Upper lobe of left lung (tissue), 6 donors: Measurements from ENCODE around the gene TIAL1. TPM values are rescaled to one million over a fixed set of nuclear protein-coding genes. Genes with fewer than 3 reads are reported as not detected.

Experiments
- ATAC-seq, 2 donors: fragments of 200-7000 bp; cut with Tn5 transposase; one replicate each; pipeline ENCODE4 v1.9.1; 2022; ENCODE audit warnings: mild to moderate bottlenecking in 2 of 2, moderate library complexity in 2 of 2; ENCODE audit not compliant: low FRiP score in 2 of 2
- DNase-seq, 2 donors: peaks; one replicate each; pipeline ENCODE4 v3.0.0-alpha.2; 2019 to 2020
- H3K27ac ChIP-seq, 4 donors: fragments of 200-600 bp; sonication (generic); one replicate each; pipeline ENCODE4 v1.5.1; 2016 to 2019
- H3K27me3 ChIP-seq, 4 donors: fragments of 200-600 bp; sonication (generic); one replicate each; pipeline ENCODE4 v1.5.1; 2017 to 2019
- H3K36me3 ChIP-seq, 4 donors: fragments of 200-600 bp; sonication (generic); one replicate each; pipeline ENCODE4 v1.5.1; 2016 to 2019
- H3K4me1 ChIP-seq, 4 donors: fragments of 200-600 bp; sonication (generic); one replicate each; pipeline ENCODE4 v1.5.1; 2018 to 2019
- H3K4me3 ChIP-seq, 4 donors: fragments of 200-600 bp; sonication (generic); one replicate each; pipeline ENCODE4 v1.5.1; 2017 to 2019; ENCODE audit warnings: mild to moderate bottlenecking in 2 of 4, moderate library complexity in 1 of 4
- H3K9me3 ChIP-seq, 4 donors: fragments of 200-600 bp; sonication (generic); one replicate each; pipeline ENCODE4 v1.5.1; 2018 to 2019
- EP300 ChIP-seq, 4 donors: sonication (generic); formaldehyde crosslinking; IDR thresholded peaks; one replicate each; pipeline ENCODE4 v1.5.1; 2017; ENCODE audit warnings: antibody characterized with exemption in 4 of 4, control low read depth in 2 of 4
- POLR2A ChIP-seq, 4 donors: fragments of 450-650 bp; IDR thresholded peaks; one replicate each; pipeline ENCODE4 v1.5.1; 2016 to 2017; ENCODE audit warnings: antibody characterized with exemption in 4 of 4, mild to moderate bottlenecking in 2 of 4
- POLR2AphosphoS5 ChIP-seq, 2 donors: sonication (generic); formaldehyde crosslinking; IDR thresholded peaks; one replicate each; pipeline ENCODE4 v1.5.1; 2017; ENCODE audit warnings: antibody characterized with exemption in 2 of 2
- WGBS, 2 donors: methylation state at CpG; one replicate each; pipeline ENCODE4 v1.1.5; 2017 to 2018; 5-methylcytosine and 5-hydroxymethylcytosine counted together
- total RNA-seq, 6 donors: library from RNA; depleted of rRNA in 4 of 6; stranded (reverse); fragments of >200 nt in 4 of 6; gene quantifications; one replicate each; pipeline versions ENCODE4 v1.1.0 to v1.2.1, GENCODE V29; 2016 to 2021
- TF ChIP-seq, protein P1 (sequence below), 6 experiments: fragments of 450-650 bp in 4 of 6; fragments of 200-600 bp in 2 of 6; sonication (generic) in 2 of 6; IDR thresholded peaks; one replicate each; pipeline ENCODE4 v1.5.1; 2016 to 2019; ENCODE audit warnings: antibody characterized with exemption in 6 of 6
- donor health status: DM: no; HTN: no; CAD: no; lungs with moderate emphysema.
- donor health status: DM: no; HTN: yes; CAD: no; lungs with severe emphysema.

Gene TIAL1
- total RNA-seq, 6 donors from 2014 or later, result 53.3 to 112 (median 87.9) TPM

DNA sequence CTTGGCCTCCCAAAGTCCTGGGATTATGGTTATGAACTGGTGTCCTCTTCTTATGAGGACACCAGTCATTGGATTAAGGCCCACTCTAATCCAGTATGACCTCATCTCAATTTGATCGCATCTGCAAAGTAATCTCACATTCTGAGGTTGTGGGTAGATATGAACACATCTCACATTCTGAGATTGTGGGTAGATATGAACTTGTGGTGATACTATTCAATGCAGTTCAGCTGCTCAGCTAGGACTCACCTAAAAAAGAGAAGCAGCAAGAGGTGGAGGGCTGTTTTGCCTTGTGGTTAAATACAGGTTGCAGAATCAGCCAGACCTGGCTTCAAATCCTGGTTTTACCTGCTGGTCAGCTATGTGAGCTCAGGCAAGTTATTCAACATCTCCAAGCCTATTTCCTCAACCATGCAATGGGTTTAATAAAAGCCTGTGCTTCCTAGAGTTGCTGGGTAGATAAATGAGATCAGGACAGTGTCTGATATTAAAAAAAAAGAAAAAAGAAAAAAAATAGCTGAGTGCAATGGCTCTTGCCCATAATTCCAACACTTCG lies 45.9 kb upstream of the TIAL1 start:
- Histone ChIP-seq H3K27ac (no peak overlapping the region), H3K9me3 (peaks cover 0 to 7% (median 0%) of the 10 kb centered on the region in 4 donors), H3K36me3 (no peaks in the 10 kb centered on the region), H3K4me3 (no peak overlapping the region), H3K4me1 (no peaks in the 10 kb centered on the region), H3K27me3 (no peaks in the 10 kb centered on the region)
- ATAC-seq, result no peak
- 90 to 91% methylated on average over 2 of the region's 2 CpGs for WGBS, 2 donors
- no peak for DNase-seq
- TF ChIP-seq POLR2AphosphoS5 (IDR thresholded peaks at IDR 0.05), result no peak
- TF ChIP-seq, protein P1, sequence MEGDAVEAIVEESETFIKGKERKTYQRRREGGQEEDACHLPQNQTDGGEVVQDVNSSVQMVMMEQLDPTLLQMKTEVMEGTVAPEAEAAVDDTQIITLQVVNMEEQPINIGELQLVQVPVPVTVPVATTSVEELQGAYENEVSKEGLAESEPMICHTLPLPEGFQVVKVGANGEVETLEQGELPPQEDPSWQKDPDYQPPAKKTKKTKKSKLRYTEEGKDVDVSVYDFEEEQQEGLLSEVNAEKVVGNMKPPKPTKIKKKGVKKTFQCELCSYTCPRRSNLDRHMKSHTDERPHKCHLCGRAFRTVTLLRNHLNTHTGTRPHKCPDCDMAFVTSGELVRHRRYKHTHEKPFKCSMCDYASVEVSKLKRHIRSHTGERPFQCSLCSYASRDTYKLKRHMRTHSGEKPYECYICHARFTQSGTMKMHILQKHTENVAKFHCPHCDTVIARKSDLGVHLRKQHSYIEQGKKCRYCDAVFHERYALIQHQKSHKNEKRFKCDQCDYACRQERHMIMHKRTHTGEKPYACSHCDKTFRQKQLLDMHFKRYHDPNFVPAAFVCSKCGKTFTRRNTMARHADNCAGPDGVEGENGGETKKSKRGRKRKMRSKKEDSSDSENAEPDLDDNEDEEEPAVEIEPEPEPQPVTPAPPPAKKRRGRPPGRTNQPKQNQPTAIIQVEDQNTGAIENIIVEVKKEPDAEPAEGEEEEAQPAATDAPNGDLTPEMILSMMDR (IDR thresholded peaks at IDR 0.05), result no peak
- no peak for TF ChIP-seq POLR2A (IDR thresholded peaks at IDR 0.05)
- TF ChIP-seq EP300 (IDR thresholded peaks at IDR 0.05), result no peak

DNA sequence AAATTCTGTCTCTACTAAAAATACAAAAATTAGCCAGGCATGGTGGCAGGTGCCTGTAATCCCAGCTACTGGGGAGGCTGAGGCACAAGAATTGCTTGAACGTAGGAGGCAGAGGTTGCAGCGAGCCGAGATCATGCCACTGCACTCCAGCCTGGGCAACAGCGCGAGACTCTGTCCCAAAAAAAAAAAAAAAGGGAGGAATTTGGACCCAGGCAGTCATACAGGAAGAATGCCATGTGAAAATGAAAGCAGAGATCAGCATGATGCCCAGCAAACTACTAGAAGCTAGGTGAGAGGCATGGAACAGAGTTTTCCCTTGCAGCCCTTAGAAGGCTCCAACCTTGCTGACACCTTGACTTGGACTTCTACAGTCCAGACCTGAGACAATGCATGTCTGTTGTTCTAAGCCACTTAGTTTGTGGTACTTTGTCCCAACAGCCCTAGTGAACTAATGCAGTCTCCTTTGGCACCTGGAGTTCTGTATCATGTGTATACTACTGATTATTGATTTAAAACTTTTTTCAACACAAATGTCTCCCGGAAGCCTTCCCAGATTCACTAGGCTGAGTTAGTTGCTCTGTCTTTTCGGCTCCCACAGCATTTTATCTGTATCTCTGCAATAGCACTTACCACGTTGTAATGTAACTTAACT lies 44.2 kb upstream of the TIAL1 start:
- H3K27me3 ChIP-seq, result no peaks in the 10 kb centered on the region
- WGBS, 2 donors, result 75 to 93% methylated on average over 8 of the region's 8 CpGs
- H3K4me3 ChIP-seq, result no peak overlapping the region
- no peak for TF ChIP-seq POLR2AphosphoS5 (IDR thresholded peaks at IDR 0.05)
- TF ChIP-seq, protein P1 (IDR thresholded peaks at IDR 0.05), result no peak
- no peak for TF ChIP-seq POLR2A (IDR thresholded peaks at IDR 0.05)
- no peak for TF ChIP-seq EP300 (IDR thresholded peaks at IDR 0.05)
- no peaks in the 10 kb centered on the region for H3K4me1 ChIP-seq
- H3K36me3 ChIP-seq, result no peaks in the 10 kb centered on the region
- H3K9me3 ChIP-seq, result peaks cover 0 to 7% (median 0%) of the 10 kb centered on the region in 4 donors
- ATAC-seq (no peak), DNase-seq (no peak)
- no peak overlapping the region for H3K27ac ChIP-seq

DNA sequence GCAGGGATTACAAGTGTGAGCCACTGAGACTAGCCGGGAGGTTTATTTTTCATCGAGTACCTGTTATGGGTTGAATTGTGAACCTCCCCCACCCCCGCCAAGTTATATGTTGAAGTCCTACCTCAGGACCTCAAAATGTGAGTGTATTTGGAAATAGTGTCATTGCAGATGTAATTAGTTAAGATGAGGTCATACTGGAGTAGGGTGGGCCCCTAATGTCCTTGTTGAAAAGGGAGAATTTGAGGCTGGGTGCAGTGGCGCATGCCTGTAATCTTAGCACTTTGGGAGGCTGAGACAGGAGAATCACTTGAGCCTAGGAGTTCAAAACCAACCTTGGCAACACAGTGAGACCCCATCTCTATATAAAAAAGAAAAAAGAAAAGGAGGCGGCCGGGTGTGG lies 43.6 kb upstream of the TIAL1 start:
- Histone ChIP-seq H3K4me1 (no peaks in the 10 kb centered on the region), H3K27ac (no peak overlapping the region), H3K36me3 (no peaks in the 10 kb centered on the region), H3K4me3 (no peak overlapping the region), H3K9me3 (peaks cover 0 to 7% (median 0%) of the 10 kb centered on the region in 4 donors), H3K27me3 (no peaks in the 10 kb centered on the region)
- no peak for DNase-seq
- no peak for TF ChIP-seq EP300 (IDR thresholded peaks at IDR 0.05)
- no peak for TF ChIP-seq POLR2AphosphoS5 (IDR thresholded peaks at IDR 0.05)
- no peak for TF ChIP-seq POLR2A (IDR thresholded peaks at IDR 0.05)
- TF ChIP-seq, protein P1 (IDR thresholded peaks at IDR 0.05), result no peak
- 93 to 94% methylated on average over 6 of the region's 6 CpGs for WGBS, 2 donors
- ATAC-seq, result no peak

DNA sequence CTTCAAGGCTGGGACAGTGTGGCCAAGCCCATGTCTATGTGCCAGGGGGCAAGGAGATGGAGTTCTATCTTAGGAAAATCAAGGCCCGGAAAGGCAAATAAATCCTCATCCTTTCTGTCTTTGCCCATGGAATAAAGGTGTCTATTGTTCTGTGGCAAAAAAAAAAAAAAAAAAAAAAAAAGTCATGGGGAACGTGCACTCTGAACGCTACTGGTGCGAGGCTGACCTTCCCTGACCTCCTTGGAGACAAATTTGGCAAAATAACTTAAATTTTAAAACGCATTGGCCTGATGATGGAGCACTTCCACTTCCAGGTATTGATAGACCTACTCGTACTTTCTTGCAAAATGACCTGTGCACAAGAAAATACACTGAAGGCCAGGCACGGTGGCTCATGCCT lies 42.2 kb upstream of the TIAL1 start:
- TF ChIP-seq, protein P1 (IDR thresholded peaks at IDR 0.05), result no peak
- TF ChIP-seq POLR2A (IDR thresholded peaks at IDR 0.05) (no peak), POLR2AphosphoS5 (IDR thresholded peaks at IDR 0.05) (no peak), EP300 (IDR thresholded peaks at IDR 0.05) (no peak)
- H3K4me3 ChIP-seq, result no peak overlapping the region
- no peak for ATAC-seq
- H3K36me3 ChIP-seq, result no peaks in the 10 kb centered on the region
- no peaks in the 10 kb centered on the region for H3K27me3 ChIP-seq
- no peaks in the 10 kb centered on the region for H3K9me3 ChIP-seq
- DNase-seq, result no peak
- H3K4me1 ChIP-seq, result no peaks in the 10 kb centered on the region
- H3K27ac ChIP-seq, result no peak overlapping the region
- 61 to 79% methylated on average over 6 to 7 of the region's 7 CpGs for WGBS, 2 donors

DNA sequence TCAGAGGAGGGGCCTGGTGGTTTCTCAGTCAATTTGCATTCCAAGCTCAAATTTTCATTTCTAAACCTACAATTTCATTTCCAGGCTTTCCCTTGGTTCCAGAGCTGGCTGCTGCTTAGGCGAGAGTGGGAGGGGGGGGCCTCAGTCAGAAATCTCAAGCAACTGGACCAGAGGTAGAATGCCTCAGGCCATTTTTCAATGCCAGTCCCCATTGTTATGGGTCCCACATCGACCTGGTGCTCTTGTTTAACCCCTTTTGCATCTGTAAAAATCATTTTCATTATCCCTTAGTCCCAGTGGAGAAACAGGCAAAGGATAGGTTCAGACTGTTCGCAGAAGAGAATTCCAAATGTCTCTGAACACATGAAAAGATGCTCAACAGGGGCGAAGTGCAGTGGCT lies 40.9 kb upstream of the TIAL1 start:
- Histone ChIP-seq H3K27ac (no peak overlapping the region), H3K9me3 (no peaks in the 10 kb centered on the region), H3K36me3 (no peaks in the 10 kb centered on the region), H3K4me3 (no peak overlapping the region), H3K4me1 (no peaks in the 10 kb centered on the region), H3K27me3 (no peaks in the 10 kb centered on the region)
- 77 to 78% methylated on average over 4 of the region's 4 CpGs for WGBS, 2 donors
- DNase-seq (no peak), ATAC-seq (no peak)
- TF ChIP-seq POLR2AphosphoS5 (IDR thresholded peaks at IDR 0.05), result no peak
- TF ChIP-seq POLR2A (IDR thresholded peaks at IDR 0.05), result no peak
- TF ChIP-seq, protein P1 (IDR thresholded peaks at IDR 0.05), result no peak
- no peak for TF ChIP-seq EP300 (IDR thresholded peaks at IDR 0.05)
